Measurements from ENCODE around the gene PANX2.

The PANX2 gene

DNA sequence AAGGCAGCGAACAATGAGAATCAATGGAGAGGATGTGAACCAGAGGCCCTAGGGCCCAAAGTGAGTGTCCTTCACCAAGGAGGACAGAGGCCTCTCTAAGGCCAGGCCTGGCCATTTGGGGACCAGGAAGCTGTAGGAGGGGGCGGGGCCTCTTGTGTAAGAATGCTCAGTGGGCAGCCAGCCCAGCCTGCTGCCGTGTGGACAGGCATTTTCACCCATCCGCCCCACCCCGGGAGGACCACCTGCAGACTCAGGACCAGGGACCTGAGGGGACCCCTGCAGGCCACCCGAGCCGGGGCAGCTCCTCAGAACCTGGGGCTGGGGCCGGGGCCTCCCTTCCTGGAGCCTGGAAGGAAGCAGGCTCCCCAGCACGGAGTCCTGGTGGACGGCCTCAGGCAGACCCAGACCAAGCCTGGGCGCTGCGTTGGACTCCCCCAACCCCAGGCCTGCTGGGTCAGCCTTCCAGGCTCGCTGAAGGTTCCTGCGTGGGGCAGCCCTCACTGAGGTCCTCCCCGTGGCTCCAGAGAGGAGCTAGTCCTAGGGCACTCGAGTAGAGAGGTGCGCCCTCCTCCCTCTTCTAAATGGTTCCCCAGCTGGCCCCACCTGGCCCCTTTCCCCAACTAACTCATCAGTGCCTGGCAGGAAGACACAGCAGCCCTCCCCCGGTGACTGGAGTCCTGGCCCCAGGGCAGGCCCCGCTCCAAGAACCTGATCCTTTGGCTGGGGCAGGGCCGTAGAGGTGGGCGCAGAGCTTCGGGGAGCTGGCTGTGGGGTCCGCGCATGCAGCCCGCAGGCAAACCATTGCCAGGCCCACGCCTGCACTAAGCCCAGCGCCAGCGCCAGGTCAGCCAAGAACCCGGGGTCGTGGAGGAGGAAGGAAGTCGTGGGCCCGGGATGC is 13.7 kb downstream of the PANX2 start:
- DNase-seq (ENCODE audit: low spot score) = peak; percentile 63

- no peak for DNase-seq (ENCODE audit: low spot score)
These were observed 14.4 kb downstream of the PANX2 start for GRCh38 chr22:50184902-50185374.

GRCh38 chr22:50185375-50186087 is 15.0 kb downstream of the PANX2 start, which contains the start of gene TRABD:
Gene TRABD, plus strand, starts transcription at chr22:50185913. Its CDS starts 7,148 bp downstream, at chr22:50193061.
- peak; percentile 95 for DNase-seq (ENCODE audit: low spot score)

GRCh38 chr22:50186181-50186714 is 15.7 kb downstream of the PANX2 start:
- DNase-seq (ENCODE audit: low spot score) = no peak

DNA sequence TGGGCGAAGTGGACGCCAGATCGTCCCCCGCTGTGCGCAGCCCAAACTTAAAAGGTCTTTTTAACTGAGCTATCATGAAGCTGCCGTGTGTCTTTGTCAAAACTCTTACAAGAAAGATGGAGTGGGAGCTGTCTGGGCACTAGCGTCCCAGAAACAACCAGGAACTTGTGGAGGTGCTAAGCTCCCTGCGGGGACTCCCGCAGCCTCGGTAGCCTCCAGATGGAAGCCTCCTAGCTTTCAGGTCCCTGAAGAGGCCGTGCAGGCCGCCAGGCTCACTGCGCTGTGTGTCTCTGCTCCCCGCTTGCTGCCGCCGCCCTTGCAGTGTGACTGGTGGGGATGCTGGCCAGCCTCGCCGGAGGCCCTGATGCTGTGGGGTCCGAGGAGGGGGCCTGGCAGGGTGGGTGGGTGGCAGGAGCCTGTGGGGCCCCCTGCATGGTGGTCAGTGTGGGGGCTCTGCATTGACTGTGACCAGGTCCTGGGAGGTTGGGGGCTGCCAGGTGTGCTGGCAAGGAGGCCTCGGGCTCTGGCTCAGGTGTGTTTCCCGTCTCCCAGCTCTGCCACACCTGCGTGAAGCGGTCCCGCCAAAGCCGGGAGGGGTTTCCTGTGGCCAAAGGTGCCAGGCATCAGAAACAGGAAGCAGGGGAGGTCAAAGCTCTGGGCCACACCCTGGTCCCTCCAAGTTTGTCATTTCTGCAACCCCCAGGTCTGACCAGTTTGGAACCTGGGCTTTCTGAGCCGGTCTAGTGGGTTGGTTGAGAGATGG is 16.4 kb downstream of the PANX2 start:
- no peak for DNase-seq (ENCODE audit: low spot score)

DNA sequence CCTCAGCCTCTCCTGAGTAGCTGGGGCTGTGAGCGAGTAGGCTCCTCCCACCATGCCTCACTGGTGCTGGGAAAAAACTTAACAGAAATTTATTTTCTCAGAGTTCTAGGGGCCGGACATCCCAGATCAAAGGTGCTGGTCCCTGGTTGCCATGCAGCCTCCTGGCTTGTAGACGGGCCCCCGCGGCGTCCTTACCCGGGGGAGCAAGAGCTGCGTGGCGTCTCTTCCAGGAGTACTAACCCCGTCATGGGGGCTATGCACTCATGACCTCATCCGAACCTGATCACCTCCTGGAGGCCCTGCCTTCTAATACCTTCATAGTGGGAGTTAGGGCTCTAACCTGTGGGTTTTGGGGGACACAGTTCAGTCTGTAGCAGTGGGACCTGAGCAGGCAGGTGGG is 17.8 kb downstream of the PANX2 start:
- DNase-seq (ENCODE audit: low spot score) = no peak

- DNase-seq (ENCODE audit: low spot score) = no peak
These were observed 18.8 kb downstream of the PANX2 start for GRCh38 chr22:50189184-50189848.

GRCh38 chr22:50189849-50190181 is 19.3 kb downstream of the PANX2 start:
- DNase-seq (ENCODE audit: low spot score) = no peak

DNA sequence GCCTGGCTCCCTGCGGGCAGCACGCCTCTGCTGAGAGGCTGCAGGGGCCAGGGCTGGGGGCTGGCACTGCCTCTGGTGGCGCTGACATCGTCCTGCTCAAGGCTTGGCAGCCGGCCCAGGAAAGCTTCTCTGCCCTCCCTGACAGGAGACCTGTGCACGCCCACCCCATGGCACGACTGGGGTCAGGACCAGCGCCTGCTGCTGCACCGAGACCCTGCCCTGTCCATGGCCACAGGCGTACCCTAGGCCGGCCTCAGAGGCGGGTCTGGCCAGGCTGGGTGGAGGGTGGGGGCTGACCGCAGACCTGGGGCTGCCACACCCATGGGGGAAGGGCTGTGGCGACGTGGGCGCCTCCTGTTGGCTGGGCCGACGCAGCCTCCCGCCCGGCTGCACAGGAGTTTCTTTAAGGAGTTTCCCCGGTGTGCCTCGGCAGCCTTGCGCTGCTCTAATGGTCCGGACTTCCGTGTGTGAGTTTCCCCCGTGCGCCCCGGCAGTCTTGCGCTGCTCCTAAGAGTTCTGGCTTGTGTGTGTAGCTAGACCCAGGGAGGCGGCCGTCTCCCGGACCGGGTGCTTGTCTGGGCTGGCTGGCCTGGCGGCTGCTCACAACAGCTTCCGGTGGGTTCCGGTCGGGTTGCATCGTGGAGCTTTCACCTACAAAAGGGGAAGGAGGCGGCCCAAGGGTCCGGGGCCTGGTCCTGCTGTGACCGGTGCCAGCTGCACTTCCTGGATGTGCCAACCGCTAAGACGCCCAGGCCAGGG is 19.8 kb downstream of the PANX2 start:
- no peak for DNase-seq (ENCODE audit: low spot score)

DNA sequence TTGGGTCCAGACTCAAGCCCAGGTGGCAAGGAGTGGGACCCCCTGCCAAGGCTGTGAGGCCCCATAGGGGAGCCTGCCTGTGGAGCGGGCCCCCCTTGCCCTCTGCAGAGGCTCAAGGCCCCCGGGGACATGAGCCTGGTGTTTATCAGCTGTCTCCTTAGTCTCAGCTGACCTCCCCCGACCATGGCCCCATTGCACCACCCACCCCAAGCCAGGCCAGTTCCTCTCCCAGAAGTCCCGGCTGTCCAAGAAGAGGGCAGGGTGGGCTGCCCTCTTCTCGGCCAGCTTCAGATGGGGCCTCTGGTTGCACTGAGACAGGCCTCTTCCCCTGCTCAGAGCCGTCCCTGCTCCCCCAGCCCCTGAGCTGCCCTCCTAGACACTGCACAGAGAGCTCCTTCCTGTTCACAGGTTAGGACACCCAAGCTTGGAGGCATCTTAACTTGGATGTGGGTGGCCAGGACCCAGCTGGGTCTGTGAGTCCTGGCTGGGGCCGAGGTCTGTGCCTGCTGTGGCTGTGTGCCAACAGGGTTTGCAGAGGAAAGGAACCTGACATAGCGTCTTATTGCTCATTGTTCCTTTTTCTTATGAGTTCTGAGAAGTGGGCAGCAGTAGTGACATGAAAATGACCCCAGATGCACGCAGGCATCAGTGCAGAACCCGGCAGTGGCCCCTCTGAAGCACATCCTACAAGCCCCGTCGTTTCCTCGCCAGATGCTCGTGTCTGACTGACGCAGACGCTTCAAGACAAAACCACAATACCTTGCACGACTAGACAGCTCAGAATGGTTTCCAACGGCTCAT is 20.6 kb downstream of the PANX2 start:
- DNase-seq (ENCODE audit: low spot score) = no peak

- no peak for DNase-seq (ENCODE audit: low spot score)
These were observed 22.1 kb downstream of the PANX2 start for GRCh38 chr22:50192436-50193204.

DNA sequence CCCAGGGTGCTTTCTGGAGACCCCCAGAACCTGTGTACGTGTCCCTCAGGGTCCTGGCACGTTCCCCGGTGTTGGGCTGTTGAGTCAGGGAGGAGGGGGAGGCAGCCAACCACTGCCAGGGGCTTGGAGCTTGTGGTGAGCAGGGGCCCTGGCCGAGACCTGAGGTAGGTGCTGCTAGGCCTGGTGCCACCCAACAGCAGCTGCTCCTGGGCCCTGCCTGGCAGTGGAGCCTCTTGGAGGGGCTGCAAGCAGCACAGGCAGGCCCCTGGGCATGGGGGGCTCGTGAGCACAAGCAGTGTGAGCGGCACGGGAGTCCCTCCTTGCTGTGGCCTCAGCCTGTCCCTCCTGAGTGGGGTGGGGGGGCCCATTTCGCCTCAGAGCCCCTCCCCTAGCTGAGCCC is 23.1 kb downstream of the PANX2 start:
- no peak for DNase-seq (ENCODE audit: low spot score)

DNA sequence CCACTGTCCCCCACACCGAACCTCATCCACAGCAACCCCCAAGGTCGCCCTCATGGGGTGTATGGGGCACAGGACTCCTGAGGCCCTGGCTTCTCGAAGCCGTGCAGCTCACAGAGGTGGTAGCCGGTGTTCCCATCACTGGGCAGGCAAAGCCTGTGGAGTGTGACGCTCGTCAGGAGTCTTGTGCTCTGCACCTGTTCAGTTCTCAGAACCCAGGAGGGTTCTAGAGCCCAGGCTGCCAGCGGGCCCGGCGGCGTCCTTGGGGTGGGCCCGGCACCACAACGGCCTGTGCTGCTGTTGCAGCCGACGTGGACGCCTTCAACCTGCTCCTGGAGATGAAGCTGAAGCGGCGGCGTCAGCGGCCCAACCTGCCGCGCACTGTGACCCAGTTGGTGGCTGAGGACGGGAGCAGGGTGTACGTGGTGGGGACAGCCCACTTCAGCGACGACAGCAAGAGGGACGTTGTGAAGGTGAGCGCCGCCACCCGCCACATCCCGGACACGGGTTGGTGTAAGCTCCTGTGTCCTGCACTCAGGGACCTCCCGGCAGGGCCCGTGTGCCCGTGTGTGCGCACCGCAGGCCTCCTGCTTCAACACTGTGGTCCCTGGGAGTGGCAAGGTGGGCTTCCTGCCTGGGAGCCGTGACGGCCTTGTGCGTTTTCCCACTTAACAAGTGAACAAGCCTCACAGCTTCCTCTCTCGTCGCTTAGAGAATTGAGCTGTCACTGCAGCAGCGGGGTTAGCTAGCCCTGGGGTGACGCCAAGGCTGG is 23.7 kb downstream of the PANX2 start:
- no peak for DNase-seq (ENCODE audit: low spot score)

DNA sequence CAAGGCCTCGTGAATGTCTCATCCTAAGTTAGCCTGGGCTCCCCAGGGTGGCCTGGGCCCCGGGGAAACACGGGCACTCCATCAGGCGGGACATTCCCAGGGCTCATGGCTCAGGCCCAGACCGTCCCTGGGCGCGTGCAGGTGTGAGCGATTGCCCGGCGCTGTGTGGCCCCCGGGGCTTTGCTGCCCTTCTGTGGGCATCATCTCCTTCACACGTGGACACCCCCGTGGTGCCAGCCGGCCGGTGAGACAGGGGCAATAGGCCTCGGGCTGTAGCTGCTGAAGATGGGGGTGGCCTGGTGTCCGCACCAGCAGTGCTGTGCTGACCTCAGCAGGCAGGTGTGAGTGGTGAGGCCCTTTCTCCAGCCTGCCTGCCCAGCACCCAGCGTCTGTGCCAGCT is 25.7 kb downstream of the PANX2 start:
- DNase-seq (ENCODE audit: low spot score) = no peak

DNA sequence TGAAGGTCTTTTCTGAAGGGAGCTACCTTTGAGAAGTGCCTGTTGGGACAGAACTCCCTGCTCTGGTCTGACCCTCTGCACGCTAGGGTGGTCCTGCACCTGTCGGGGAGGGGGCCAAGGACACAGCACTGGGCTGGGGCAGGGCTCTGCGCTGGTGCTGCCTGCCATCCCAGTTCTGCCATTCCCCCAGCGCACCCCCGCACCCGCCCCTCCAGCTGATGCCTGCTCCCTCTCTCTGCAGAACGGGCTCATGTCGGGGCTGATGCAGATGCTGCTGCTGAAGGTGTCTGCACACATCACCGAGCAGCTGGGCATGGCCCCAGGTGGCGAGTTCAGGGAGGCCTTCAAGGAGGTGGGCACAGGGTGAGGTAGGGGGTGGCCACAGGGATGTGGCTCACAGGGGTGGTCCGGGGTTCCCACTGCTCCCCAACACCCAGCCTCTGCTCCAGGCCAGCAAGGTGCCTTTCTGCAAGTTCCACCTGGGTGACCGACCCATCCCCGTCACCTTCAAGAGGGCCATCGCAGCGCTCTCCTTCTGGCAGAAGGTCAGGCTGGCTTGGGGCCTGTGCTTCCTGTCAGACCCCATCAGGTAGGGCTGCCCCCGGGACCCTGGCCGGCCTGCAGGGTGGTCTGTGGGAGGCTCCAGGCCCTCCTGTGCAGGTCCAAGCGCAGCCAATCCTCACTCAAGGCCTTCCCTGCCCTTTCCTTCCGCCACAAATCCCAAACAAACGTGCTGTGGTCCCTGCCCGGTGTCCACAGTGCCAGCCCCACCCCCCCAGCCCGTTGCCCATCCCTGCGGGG is 26.7 kb downstream of the PANX2 start:
- DNase-seq (ENCODE audit: low spot score) = no peak

- DNase-seq (ENCODE audit: low spot score) = no peak
These were observed 27.5 kb downstream of the PANX2 start for GRCh38 chr22:50197856-50198623.

DNA sequence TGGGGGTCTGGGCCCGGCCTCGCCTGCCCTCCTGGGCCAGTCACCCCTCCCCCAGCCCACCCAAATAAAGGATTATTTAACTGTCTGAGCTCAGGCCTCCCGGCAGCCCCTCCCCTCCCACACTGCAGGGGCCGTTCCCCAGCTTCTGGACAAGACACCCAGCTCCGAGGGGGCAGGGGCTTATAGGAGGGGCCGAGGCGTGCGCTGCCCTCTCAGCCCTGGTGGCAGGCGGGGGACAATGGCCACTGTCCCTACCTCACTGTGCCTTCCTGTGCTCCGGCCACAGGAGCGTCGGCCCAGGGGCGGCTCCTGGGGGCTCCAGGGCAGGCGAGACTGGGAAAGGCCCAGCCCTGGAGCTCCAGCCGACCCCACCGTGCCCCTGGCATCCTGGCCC is 28.1 kb downstream of the PANX2 start:
- no peak for DNase-seq (ENCODE audit: low spot score)

Measured in HuH-7 (cell line).